HFF-Myc (cell line): Measurements from ENCODE around the gene DPH3.
A peak's percentile ranks its signal among the peaks of the same experiment; 100 is the strongest.

Experiments
- DNase-seq: peaks from one replicate; pipeline ENCODE4 v3.0.0-alpha.2; 2011; ENCODE audit warnings: low read depth; ENCODE audit errors: extremely low read depth
- H3K4me3 ChIP-seq: replicated peaks from 2 replicates; pipeline ENCODE4 v1.5.1; 2011; ENCODE audit warnings: low read depth, mild to moderate bottlenecking, control low read depth, low read length
- CTCF ChIP-seq: IDR thresholded peaks from 2 replicates; pipeline ENCODE4 v1.5.1; 2012; ENCODE audit warnings: mild to moderate bottlenecking, low read depth, low read length, control low read depth; ENCODE audit errors: missing control alignments

The DPH3 gene

GRCh38 chr3:16252988-16253387 is 11.8 kb downstream of the DPH3 start:
- H3K4me3 ChIP-seq = no peak overlapping the region
- no peak for DNase-seq
- TF ChIP-seq CTCF = no peak

GRCh38 chr3:16252243-16252978 is 12.3 kb downstream of the DPH3 start:
- DNase-seq = no peak
- no peak for TF ChIP-seq CTCF
- no peak overlapping the region for H3K4me3 ChIP-seq

- H3K4me3 ChIP-seq = no peak overlapping the region
- TF ChIP-seq CTCF = no peak
- no peak for DNase-seq
Observed at GRCh38 chr3:16251316-16252085, 13.2 kb downstream of the DPH3 start.

- H3K4me3 ChIP-seq = no peak overlapping the region
- no peak for DNase-seq
- TF ChIP-seq CTCF = no peak
Observed at GRCh38 chr3:16249886-16250285, 14.9 kb downstream of the DPH3 start.

- no peak for DNase-seq
- TF ChIP-seq CTCF = peak; percentile 67
Observed at GRCh38 chr3:16249336-16249735, 15.4 kb downstream of the DPH3 start.

GRCh38 chr3:16248556-16248955 is 16.2 kb downstream of the DPH3 start:
- TF ChIP-seq CTCF = no peak
- no peak for DNase-seq
- H3K4me3 ChIP-seq = no peak overlapping the region

More at GRCh38 chr3:16249336-16249735, 15.4 kb downstream of the DPH3 start:
- no peak overlapping the region for H3K4me3 ChIP-seq
